ENCODE data around the gene ZNF208.

DNA sequence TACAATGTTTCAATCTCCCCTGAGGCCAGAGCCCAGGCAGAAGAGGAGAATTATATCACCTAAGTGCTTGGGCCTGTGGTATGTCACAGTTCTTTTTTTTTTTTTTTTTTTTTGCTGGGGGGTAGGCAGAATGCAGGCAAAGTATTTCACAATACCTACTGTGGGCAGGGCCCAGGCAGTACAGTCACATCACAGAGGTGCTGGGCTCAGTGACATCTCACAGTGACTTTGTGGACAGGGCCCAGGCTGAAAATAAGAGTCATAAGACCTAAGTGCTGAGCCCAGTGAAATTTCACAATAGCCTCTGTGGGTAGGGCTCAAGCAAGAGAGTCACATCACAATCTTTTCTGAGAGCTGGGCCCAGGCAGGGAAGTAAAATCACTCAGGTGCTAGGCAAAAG, 15.9 kb upstream of the ZNF208 start:
- TF ChIP-seq, protein P1, sequence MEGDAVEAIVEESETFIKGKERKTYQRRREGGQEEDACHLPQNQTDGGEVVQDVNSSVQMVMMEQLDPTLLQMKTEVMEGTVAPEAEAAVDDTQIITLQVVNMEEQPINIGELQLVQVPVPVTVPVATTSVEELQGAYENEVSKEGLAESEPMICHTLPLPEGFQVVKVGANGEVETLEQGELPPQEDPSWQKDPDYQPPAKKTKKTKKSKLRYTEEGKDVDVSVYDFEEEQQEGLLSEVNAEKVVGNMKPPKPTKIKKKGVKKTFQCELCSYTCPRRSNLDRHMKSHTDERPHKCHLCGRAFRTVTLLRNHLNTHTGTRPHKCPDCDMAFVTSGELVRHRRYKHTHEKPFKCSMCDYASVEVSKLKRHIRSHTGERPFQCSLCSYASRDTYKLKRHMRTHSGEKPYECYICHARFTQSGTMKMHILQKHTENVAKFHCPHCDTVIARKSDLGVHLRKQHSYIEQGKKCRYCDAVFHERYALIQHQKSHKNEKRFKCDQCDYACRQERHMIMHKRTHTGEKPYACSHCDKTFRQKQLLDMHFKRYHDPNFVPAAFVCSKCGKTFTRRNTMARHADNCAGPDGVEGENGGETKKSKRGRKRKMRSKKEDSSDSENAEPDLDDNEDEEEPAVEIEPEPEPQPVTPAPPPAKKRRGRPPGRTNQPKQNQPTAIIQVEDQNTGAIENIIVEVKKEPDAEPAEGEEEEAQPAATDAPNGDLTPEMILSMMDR (IDR thresholded peaks at IDR 0.05; ENCODE audit: low read depth, low read length): no peak
- TF ChIP-seq POLR2A (IDR thresholded peaks at IDR 0.05; ENCODE audit: extremely low read depth, insufficient read length): no peak
- TF ChIP-seq MAX (IDR thresholded peaks at IDR 0.05; ENCODE audit: low read depth, low read length): no peak
- TF ChIP-seq MYC (IDR thresholded peaks at IDR 0.05; ENCODE audit: low read depth, low read length): no peak

Data from NB4 (cell line).